Measurements from ENCODE around the gene KRT71.
"Not testable (repeated sequence)": the region's sequence is repeated elsewhere in the genome, so short reads cannot be mapped to it uniquely, and the experiment has no call there.

The KRT71 gene

DNA sequence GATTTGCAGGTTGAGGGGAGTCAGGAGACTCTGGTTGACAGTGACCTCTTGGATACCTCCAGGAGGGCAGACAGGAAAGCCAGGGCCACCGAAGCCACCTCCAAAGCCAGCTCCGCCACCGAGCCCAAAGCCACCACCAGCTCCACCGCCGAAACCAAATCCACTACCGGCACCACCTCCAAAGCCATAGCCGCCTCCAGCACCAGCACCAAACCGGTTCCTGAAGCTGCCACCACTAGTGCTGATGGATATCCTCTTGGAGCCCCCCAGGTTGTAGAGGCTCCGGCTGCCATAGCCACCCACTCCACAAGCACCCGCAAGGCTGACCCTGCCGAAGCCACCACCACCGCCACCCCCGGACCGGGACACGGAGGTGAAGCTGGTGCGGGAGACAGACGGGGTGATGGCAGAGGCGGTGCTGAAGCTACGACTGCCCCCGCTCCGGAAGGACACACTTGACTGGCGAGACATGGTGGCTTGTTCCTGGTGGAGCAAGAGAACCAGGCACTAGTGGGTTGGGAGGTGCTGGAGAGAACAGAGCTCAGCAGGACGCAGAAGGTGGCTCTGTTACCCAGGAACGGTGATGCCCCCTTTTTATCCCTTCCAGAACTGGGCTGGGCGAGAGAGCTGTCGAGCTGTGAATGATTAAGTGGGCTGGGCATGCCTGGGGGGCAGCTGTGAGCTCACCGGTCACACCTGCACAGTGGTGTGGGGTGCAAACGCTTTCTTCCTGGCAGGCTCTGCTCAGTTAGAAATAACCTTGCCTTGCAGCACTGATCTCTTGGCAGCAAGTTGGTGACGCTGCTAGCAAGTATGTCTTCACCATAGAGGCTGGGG is 32.9 kb downstream of the KRT71 start, which contains the start of gene KRT5:
Gene KRT5, minus strand, starts transcription at position 569 of the 837 bp plus-strand sequence. Its CDS starts 98 bp downstream, at position 471.
- no peak for DNase-seq

DNA sequence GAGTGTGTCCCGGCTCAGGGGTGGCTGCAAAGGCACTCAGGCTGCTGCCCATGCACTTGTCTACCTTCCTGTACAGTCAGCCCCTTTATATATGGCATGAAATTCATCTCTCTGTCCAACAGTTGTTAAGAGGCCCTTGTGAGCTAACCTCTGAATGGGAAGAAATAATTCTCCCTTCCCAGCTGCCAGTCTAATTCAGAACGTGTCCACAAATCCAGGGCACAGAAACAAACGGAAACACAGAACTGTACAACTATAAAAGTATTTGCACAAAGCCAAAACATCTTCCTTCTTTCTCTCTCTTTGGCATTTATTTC is 33.6 kb downstream of the KRT71 start:
- DNase-seq, result peak in 1 of 2 experiments; percentile 50

DNA sequence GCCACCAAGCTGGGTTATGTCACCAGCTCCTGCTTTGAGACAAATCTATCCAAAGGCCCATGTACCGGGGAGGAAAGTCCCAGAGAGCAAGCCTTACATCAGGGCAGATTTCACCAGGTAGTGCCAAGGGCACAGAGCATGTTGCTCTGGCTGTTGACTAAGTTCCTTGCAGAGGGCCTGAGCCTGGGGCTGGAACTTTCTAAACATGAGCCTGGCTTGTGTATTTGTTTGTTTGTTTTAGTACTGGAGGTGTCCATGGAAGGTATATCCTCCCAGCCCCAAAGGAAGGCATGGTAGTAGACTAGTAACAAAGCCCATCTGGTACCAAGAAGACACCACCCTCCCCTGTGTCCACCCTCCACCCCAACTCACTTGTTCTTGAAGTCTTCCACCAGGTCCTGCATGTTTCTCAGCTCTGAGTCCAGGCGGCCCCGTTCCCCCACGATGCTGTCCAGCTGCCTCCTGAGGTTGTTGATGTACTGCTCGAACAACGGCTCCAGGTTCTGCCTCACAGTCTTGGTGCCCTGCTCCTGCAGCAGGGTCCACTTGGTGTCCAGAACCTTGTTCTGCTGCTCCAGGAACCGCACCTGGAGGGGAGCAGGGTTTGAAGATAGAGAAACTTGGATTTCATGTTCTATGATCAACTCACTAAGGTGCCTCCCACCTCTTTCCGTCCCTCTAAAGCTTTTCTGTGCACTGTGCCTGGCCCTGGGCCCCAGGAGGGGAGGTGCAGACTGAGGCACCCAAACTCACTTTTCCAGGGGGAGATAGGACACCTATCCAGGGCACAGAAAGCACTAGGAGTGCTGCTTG is 34.2 kb downstream of the KRT71 start:
- DNase-seq, result no peak

DNA sequence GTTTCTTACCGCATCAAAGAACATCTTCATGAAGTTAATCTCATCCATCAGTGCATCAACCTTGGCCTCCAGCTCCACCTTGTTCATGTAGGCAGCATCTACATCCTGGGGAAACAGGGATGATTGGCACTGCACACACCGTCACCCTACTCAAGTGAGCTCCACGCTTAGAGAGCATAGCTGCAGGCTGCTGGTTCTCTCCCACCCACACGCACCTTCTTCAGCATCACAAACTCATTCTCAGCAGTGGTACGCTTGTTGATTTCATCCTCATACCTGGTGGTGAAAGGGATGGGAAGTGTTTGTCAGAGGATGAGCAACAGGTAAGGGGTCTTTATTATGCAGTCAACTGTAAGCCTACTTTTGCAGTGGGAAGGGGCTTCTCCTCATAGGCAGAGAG is 35.1 kb downstream of the KRT71 start:
- no peak for DNase-seq

DNA sequence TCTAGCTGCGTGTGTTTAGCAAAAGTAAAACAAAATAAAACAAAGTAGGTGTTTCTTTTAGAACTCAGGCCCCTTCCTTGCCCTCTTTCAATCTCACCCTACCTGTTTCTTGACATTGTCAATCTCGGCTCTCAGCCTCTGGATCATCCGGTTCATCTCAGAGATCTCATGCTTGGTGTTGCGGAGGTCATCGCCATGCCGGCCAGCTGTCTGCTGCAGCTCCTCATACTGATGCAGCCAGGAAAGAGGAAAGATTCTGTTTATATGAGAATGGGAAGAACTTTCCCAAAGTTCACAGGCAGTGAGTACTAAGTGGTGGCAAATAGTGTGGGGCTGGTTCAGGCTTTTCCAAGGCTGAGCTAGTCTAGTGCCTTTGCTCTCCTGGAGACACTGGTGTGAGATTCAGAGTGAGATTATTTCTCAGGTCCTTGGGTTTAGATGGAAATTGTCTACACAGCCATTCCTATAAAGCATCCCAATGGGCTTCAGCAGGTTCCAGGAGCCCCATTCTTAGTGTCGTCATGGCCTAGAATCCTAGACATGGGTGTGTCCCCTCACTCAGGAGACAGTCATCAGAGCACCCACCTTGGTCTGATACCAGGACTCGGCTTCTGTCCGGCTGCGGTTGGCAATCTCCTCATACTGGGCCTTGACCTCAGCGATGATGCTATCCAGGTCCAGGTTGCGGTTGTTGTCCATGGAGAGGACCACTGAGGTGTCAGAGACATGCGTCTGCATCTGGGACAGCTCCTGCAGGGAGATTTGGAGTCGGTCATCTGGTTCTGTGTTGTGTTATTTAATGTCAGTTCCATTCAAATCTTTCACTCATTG is 35.7 kb downstream of the KRT71 start:
- no peak for DNase-seq

DNA sequence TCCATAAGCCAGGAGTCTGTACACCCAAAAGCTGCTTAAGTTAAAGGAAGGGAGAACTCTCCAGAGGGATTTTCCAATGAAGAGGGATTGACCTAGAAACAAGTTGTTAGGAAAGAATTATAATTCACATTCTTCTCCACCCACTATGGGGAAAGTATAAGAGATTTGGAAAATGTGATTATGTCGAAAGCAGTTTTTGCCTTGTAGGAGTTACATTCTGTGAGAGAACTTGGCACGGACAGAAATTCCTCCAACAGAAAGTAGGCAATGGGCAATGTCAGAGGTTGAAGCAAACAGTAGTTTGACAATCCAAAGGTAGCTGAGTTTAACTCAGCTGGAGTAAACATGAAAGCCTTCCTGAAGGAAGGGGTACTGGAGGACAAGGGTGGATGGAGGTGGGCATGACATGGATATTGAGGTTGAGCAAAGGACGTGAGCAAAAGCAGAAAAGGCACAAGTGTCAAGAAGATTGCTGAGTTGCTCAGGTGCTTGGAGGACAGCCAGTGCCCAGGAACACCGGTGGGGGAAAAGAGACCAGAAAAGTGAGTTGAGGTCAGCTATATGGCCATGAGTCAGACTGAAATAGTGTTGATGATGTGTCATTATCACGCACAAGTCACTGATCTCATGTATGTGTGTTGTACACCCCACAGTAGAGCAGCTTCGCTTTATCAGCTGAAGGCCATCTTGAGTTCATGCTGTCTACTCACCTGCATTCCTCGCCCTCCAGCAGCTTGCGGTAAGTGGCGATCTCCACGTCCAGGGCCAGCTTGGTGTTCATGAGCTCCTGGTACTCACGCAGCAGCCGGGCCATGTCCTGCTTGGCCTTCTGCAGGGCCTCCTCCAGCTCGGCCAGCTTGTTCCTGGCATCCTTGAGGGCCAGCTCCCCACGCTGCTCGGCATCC is 36.8 kb downstream of the KRT71 start:
- no peak for DNase-seq

DNA sequence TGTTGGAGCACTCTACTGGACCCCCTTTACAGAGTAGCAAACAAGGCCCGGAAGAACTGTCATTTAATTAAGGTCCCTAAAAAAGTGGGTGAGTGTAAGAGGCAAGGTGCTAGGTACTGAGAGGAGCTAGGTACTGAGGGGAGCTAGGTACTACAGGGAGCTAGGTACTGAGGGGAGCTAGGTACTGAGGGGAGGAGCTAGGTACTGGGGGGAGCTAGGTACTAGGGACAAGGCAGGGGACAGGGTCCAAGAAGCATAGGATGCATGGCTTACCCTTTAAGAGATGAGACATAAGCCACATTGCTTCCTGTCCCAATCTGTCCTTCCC is 37.7 kb downstream of the KRT71 start:
- DNase-seq, result no peak

DNA sequence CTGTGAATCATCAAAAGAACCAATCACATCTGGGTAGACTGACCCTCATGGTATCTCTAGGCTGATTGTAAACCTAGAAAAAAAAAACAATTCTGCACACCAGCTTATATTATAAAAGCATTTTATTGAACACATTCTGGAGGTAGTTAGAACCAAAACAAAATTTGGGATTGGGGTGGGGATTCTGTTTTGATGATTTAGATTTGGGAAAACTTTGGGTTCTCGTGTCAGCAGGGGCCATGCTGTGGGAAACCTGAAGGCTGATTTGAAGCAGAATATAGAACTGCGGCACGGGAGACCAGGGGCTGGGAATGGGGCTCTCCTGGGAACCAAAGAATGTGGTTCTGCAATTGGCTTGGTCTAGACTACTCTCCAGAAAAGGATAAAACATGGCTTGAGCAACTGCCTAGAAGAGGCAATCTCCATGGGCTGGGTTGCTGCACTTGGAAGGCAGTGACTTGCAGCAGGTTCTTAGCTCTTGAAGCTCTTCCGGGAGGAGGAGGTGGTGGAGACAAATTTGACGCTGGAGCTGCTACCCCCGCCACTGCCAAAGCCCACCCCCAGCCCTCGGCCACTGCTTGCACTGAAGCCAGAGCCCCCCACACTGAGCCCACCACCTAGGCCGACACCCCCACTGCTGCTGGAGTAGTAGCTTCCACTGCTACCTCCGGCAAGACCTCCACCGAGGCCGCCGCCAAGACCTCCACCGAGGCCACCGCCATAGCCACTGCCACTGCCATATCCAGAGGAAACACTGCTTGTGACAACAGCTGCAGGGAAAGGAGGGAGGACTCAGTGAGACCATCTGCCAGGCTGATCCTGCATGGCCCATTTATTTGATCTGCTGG is 38.2 kb downstream of the KRT71 start:
- DNase-seq, result no peak

DNA sequence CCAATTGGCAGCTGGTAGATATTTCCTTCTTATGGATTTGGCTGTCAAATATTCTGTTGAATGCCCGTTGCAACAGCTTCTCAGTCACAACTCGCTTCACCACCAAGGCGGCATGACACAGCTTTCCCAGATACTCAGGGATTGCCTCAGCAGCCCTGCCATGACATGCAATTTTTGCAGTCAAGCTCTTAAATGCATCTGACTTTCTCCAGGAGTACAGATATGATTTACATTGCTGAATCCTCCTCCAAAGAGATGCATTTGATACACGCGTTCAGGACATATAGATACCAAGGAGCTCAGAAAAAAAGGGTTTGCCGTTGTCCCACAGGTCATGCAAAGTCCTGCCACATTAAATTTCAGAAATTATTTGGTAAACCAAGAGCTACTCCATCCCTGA is 39.2 kb downstream of the KRT71 start:
- DNase-seq, result no peak

DNA sequence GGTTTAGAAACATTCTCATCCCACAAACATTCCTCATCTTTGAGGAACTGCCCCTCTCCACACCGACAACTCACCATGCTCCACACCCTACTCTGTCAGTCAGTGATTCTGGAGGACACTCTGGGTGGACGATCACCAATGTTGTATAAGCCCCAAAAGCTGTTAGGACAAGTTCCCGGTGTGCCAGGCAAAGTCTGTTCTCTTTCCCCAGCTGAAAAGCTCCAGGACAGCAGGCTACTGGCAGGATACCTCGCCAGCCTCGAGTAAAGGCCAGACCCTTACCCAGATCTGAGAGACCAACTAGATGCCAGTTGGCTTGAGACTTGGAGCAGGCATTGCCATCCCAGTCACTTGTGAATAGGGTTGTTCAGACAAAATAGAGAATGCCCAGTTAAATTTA is 44.7 kb downstream of the KRT71 start:
- no peak for DNase-seq

DNA sequence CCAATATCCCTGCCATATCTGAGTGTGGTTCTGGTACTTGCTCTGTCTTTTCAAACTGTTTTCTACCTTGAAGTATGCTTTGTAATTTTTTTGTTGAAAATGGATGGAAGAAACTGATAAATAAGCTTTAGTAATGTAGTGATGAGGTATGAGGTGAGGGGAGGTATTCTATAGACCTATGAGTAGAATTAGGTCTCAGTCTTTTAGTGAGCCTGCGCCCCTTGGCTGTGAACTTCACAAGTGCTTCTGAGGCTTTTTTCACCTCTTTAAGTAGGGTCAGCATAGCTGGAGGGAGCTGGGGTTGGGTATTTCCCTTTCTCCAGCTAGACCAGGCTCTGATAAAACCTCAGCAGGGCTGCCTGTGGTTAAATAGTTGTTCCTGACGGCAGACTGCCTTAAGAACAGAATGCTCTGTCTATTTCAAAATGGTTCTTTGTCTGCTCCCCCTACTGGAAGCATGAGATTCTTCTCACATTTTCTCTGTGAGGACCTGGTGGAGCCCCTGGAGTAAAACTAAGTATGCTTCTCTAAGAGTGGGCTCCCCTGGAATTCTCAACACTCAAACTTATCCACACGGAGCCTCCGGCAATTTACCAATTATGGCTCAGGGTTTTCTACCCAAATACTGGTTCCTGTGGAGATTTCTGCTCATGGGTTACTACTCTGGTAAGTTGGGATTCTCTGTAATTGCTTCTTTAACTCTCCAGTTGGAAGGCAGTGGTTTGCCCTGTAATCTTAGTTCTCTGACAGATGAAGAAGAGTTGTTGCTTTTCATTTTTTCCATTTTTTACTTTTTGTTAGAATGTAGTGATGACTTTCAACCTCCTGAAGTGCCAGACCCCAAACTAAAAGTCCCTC is 45.9 kb downstream of the KRT71 start:
- DNase-seq, result peak in 1 of 2 experiments; percentile 42

DNA sequence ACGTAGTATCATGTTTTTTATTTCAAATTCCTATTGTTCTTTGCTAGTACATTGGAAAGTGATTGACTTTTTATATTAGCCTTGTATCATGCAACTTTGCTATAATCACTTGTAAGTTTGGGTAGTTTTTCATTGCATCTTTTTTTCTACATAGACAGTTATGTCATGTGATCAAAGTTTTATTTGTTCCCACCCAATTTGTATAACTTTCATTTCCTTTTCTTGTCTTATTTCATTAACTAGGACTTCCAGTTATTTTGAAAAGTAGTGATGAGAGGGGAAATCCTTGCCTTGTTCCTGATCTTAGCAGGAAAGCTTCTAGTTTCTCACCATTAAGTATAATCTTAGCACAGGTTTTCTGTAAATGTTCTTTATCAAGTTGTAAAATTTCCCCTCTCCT is 50.1 kb downstream of the KRT71 start:
- no peak for DNase-seq

DNA sequence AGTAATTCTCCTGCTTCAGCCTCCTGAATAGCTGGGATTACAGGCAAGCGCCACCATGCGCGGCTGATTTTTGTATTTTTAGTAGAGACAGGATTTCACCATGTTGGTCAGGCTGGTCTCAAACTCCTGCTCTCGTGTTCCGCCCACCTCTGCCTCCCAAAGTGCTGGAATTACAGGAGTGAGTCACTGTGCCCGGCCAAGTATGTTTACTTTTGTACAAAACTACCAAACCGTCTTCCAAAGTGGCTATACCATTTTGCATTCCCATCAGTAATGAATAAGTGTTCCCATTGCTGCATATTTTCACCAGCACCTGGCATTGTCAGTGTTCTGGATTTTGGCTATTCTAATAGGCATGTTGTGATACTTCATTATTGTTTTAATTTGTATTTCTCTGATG is 51.5 kb downstream of the KRT71 start:
- no peak for DNase-seq

DNA sequence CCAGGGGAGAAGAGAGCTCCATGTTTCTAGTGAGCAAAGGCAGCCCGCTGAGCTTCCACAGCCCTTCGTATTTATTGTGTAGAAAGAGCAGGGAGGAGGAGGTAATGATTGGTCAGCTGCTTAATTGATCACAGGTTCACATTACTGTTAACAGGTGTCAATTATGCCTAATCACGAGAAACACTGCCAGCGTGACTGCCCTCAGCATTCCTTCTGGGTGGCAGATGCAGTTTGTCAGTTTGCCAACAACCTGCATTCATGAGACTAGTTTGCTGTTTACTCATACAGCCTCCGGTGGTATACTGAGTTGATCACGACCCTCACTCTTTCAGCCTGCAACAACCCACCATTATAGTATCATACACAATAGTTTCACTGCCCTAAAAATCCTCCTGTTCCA is 52.4 kb downstream of the KRT71 start:
- not testable (repeated sequence) for DNase-seq

DNA sequence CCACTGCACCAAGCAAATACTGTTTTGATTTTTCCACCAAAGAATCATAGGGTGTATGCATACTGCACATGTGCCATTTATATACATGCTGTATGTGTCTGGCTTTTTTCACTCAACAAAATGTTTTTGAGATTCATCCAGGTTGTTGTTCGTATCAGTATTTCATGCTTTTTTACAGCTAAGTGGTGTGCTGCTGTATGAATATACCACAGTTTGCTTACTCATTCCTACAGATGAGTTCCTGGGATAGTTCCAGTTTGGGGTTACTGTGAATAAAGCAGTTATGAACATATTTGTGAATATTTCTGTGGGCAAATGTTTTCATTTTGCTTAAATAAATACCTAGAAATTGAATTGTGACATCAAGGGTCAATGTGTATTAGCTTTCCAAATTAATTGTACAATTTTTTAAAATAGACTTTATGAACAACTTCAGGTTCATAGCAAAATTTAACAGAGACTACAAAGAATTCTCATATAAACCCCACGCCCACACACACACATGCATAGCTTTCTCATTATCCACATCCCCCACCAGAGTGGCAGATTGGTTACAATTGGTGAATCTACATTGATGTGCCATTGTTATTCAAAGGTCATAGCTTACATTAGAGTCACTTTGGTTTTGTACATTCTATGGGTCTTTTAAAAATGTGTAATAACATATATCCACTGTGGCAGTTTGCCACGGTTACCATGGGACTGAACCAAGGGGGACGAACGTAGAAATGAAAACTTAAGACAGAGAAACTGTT is 53.0 kb downstream of the KRT71 start:
- DNase-seq, result no peak

DNA sequence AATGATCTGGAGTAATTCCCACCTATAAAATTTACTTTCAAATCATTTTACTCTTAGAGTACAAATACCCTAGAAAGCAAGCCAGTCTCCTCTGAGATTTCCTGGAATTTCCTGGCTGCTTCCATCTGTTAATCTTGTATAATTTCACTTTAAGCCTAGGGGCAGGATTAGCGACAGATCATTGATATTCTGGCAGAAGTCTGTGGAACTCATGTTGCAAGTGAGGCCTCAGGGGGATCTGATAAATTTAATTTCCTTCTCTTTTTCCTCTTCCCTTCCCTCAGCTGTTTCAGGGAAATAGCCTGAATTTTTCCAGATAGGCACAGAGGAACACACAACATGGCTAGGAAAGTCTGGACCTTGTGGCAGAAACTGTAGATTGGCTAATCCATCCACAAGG is 54.0 kb downstream of the KRT71 start:
- DNase-seq, result peak in 1 of 2 experiments; percentile 43

DNA sequence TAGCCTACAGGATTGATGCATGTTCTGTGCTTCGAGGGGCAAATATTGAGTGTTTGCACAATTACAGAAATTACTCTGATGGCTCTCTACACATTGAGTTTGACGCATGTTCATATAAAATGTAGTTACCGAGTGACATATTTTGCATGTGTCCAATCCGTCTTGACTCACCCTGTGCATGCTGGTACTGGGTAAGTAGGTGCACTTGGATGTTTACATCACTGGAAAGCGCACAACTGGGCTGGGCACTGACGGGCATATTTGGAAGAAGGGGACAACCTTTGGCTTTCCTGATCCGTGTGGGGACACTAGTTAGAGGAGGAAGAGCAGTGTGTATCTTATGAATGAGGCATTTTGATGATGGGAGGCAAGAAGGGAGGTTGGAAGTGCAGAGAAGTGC is 55.0 kb downstream of the KRT71 start:
- DNase-seq, result no peak

DNA sequence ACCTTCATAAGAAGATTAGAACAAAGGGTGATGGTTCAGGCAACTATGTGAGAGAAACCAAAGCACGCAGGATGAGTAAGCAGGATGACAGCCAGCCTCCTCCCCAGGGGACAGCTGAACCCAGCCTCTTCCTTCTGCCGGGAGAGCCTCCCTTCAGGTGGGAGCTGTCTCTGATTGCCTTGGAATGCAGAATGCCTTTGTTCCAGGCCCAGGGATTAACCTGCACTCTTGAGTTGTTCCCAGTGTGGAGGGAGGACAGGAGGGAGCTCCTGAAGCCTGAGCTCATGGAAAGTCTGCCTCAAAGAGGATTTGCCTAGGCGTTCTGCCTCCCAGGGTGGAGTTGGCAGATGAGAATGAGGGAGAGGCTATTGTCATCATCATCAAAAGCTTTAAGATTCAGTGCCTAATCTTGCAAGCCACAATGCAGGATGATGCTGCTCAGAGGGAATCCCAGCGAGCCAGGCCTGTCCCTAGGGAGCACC is 56.3 kb downstream of the KRT71 start:
- DNase-seq, result peak in 1 of 2 experiments; percentile 32

DNA sequence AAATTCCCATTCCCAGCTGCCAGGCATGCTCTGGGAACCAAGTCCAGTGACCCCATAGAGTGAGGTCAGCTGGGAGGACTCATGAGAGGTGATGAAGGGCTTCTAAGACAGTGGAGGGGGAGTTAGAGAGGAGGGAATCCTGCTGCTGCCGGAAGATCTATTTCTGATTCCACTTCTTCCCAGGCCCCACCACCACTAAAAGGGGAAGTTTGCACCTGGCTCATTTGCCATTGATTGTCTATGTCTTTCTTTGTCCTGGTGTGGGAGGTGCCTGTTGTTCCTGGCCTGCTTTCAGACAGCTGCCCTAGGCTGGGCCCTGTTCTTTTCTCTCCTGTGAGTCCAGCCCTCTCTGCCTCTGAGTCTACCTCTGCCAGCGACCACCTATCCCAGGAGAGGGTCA is 56.9 kb downstream of the KRT71 start:
- DNase-seq, result peak in 1 of 2 experiments; percentile 17
